ENCODE results near the gene C20orf144.
"Not testable (repeated sequence)": the region's sequence is repeated elsewhere in the genome, so short reads cannot be mapped to it uniquely, and the experiment has no call there.

C20orf144 gene

GRCh38 chr20:33693741-33694638, 31.9 kb downstream of the C20orf144 start:
- DNase-seq: peak in 46 of 51 donors; percentile 18 to 88 (median 67)

- DNase-seq: peak in 6 of 51 donors; percentile 32 to 55 (median 50)
Measured at GRCh38 chr20:33694639-33695012, 32.5 kb downstream of the C20orf144 start.

DNA sequence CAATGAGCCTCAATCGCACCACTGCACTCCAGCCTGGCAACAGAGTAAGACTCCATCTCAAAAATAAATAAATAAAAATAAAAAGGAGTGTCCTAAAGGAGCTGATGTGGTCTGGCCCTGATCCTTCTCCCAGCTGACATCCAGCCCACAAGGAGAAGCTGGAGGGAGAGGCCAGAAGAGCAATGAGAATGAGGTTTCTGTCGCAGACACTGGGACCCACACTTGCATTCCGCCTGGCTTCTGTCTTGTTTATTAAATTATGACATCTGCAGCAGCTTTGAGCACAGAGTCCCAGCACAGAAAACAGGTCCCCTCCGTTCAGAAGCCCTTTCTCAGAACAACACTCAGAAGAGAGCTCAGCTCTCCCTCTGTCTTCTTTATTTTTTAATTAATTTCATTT, 34.3 kb downstream of the C20orf144 start:
- DNase-seq: no peak

GRCh38 chr20:33697129-33697528, 35.0 kb downstream of the C20orf144 start:
- peak in 20 of 51 donors; percentile 9 to 72 (median 24) for DNase-seq

- DNase-seq: not testable (repeated sequence)
Measured at GRCh38 chr20:33698966-33699365, 36.8 kb downstream of the C20orf144 start.

GRCh38 chr20:33700696-33701441, 38.7 kb downstream of the C20orf144 start:
- DNase-seq: not testable (repeated sequence)

DNA sequence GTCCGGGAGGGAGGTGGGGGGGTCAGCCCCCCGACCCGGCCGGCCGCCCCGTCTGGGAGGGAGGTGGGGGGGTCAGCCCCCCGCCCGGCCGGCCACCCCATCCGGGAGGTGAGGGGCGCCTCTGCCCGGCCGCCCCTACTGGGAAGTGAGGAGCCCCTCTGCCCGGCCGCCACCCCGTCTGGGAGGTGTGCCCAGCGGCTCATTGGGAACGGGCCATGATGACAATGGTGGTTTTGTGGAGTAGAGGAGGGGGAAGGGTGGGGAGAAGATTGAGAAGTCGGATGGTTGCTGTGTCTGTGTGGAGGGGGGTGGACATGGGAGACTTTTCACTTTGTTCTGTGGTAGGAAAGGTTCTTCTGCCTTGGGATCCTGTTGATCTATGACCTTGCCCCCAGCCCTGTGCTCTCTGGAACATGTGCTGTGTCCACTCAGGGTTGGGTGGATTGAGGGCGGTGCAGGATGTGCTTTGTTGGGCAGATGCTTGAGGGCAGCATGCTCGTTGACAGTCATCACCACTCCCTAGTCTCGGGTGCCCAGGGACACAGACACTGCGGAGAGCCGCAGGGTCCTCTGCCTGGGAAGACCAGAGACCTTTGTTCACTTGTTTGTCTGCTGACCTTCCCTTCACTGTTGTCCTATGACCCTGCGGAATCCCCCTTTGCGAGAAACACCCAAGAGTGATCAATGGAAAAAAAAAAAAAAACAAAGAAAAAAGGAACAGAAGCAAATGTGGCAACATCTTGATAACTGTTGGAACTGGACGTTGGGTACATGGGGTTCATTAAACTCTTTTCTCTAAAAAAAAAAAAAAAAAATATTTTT, 39.7 kb downstream of the C20orf144 start:
- DNase-seq: no peak

DNA sequence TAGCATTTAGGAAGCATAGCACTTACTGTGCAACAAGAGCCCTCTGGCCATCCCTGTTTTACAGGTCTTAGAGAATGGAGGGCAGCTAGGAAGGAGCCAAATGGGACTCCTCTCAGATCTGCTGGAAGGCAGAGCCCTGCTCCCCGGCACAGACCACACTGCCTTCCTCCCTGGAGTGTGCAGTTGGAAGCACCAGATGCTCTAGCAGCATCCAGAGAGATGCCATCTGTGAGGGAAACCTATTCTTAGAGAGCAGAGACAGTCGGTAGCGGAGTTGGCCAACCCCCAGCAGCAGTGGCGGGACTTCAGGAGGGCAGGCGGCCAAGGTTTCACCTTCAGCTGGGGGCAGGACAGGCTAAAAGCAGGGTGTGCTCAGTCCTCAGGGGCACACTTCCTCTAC, 40.7 kb downstream of the C20orf144 start:
- peak in 5 of 51 donors; percentile 9 to 31 (median 19) for DNase-seq

GRCh38 chr20:33703498-33704137, 41.5 kb downstream of the C20orf144 start:
- no peak for DNase-seq

DNA sequence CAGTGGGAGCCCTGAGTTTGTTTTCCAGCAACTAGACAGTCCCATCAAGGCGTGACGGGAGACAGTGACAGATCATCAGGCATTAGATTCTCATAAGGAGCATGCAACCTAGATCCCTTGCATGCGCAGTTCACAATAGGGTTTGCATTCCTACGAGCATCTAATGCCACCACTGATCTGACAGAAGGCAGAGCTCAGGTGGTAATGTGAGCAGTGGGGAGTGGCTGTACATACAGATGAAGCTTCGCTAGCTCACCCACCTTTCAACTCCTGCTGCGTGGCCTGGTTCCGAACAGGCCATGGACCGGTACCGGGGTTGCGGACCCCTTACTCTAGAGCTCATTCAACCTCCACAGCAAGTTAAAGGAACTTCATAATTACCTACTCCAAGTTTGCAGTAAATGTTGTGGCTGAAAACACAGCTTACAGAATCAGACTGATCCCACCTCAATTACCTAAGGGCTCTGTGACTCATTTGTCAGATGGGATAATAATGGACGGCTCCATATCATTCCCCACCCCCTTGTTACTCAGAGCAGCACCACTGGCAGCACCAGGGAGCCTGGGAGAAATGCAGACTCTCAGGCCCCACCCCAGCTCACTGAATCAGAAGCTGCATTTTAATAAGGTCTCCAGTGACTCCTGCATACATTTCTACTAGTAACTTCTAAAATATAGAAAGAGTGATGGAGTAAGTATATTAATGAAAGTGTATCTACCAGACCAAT, 42.2 kb downstream of the C20orf144 start:
- DNase-seq: no peak

DNA sequence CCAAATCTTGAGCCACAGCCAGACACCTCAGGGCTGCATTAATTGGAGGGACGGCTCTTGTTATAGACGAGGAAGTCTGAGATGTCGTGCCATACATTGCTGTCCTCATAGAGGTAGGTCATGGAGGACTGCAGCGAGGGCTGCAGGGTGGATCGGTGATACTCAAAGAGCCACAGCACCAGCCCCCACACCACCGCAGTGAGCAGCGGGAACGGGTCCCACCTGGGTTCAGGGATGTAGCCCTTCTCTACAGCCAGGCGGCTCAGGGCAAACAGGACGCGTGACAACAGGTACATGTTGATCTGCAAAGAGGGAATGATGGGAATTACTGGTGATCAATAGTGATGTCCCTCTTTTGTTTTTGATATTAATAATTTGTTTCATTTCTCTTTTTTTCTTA, 45.5 kb downstream of the C20orf144 start:
- DNase-seq: no peak

DNA sequence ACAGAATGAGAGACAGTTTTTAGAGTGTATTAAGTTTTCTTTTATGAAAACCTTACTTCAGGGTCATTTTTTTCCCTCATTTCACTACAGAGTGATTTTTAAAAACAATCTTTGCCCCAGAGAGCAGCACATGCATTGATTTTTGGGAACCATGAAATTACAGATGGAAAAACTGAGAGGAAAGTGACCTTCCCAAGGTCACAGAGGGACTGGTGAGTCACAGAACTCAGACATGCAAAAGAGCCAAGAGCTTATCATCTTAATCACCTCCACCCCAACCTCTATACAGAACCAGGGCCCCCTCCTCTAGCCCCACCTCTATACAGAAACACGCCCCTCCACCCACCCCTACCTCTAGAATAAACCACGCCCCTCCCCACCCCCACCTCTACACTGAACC, 47.3 kb downstream of the C20orf144 start:
- DNase-seq: no peak

DNA sequence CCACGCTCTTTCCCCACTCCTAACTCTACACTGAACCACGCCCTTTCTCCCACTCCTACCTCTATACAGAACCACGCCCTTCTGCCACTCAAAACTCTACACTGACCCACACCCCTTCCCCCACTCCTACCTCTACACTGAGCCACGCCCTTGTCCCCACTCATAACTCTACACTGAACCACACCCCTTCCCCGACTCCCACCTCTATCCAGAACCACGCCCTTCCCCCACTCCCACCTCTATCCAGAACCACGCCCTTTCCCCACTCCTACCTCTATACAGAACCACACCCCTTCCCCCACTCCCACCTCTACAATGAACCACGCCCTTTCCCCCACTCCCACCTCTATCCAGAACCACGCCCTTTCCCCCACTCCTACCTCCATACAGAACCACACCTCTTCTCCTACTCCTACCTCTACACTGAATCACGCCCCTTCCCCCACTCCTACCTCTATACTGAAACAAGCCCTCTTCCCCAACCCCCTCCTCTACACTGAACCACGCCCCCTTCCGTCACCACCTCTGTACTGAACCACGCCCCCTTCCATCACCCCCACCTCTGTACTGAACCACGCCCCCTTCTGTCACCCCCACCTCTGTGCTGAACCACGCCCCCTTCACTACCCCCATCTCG, 47.9 kb downstream of the C20orf144 start:
- DNase-seq: no peak

- DNase-seq: no peak
Measured at GRCh38 chr20:33710681-33711445, 48.7 kb downstream of the C20orf144 start.

DNA sequence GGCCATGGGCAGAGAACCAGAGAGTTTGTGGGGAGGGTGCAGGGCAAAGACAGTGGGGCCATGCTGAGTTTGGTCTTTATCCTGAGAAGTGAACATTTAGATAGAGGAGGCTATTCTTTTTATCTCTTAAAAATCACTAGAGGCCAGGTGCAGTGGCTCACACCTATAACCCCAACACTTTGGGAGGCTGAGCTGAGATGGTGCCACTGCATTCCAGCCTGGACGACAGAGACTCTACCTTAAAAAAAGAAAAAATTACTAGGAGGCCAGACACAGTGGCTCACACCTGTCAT, 49.3 kb downstream of the C20orf144 start:
- DNase-seq: no peak
